Muscle of leg (tissue), 11 donors: ENCODE results near the gene GADD45GIP1. TPM values are rescaled to one million over a fixed set of nuclear protein-coding genes. Genes with fewer than 3 reads are reported as not detected.
A peak's percentile ranks its signal among the peaks of the same experiment; 100 is the strongest.

Experiments used
- DNase-seq: peaks from one replicate; pipeline ENCODE4 v3.0.0; 2013
- H3K27ac ChIP-seq: one replicate; pipeline ENCODE4 v1.5.1; 2013; ENCODE audit warnings: mild to moderate bottlenecking, low read length, control low read depth
- H3K27me3 ChIP-seq: one replicate; pipeline ENCODE4 v1.6.1; 2013; ENCODE audit warnings: low read length; ENCODE audit not compliant: control insufficient read depth, insufficient read depth
- H3K36me3 ChIP-seq: one replicate; pipeline ENCODE4 v1.6.1; 2013; ENCODE audit warnings: low read length; ENCODE audit not compliant: control insufficient read depth, insufficient read depth
- H3K4me1 ChIP-seq: one replicate; pipeline ENCODE4 v1.6.1; 2013; ENCODE audit warnings: low read length; ENCODE audit not compliant: control insufficient read depth, insufficient read depth
- H3K4me3 ChIP-seq: one replicate; pipeline ENCODE4 v1.5.1; 2013; ENCODE audit warnings: low read length, control low read depth
- H3K9me3 ChIP-seq: replicated peaks from 2 replicates; pipeline ENCODE4 v1.6.1; 2013; ENCODE audit warnings: low read depth, low read length; ENCODE audit not compliant: control insufficient read depth
- WGBS: methylation state at CpG from one replicate; pipeline ENCODE4 v1.1.5; 2013; ENCODE audit warnings: missing lambda C conversion rate; ENCODE audit not compliant: insufficient coverage; 5-methylcytosine and 5-hydroxymethylcytosine counted together
- polyA plus RNA-seq, 8 donors: library from polyadenylated mRNA; unstranded; fragments of 120-200 nt; gene quantifications; one replicate each; pipeline versions ENCODE4 v1.2.1 to v1.2.3, GENCODE V29; 2013; ENCODE audit warnings: inconsistent platforms in 1 of 8, low replicate concordance in 1 of 8; ENCODE audit not compliant: insufficient read length in 8 of 8, insufficient read depth in 1 of 8
- total RNA-seq: library from RNA; stranded (reverse); fragments of 120-200 nt; gene quantifications from one replicate; pipeline ENCODE4 v1.2.4, GENCODE V29; 2013

Gene GADD45GIP1
- total and polyA plus RNA-seq, 9 donors, result 24.4 to 63.6 (median 48.1) TPM

DNA sequence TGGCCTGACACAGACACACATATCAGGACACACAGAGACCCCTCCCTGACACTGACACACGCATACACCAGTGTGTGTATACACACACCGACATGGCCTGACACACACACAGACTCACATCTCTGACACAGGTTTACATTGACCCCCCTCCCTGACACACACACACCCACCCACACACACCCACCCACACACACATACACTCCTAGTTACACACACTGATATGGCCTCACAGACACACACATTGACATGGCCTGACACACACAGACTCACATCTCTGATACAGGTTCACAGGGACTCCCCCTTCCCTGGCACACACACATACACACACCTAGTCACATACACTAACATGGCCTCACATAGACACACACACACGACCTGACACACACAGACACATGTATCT is 33.8 kb upstream of the GADD45GIP1 start:
- no peak for DNase-seq
- Histone ChIP-seq H3K27ac (no peak overlapping the region), H3K4me3 (no peak overlapping the region), H3K36me3 (no peaks in the 10 kb centered on the region), H3K9me3 (no peaks in the 10 kb centered on the region), H3K27me3 (peaks cover 4% of the 10 kb centered on the region), H3K4me1 (peaks cover 7% of the 10 kb centered on the region)
- WGBS, result 56% methylated on average over 3 of the region's 3 CpGs

DNA sequence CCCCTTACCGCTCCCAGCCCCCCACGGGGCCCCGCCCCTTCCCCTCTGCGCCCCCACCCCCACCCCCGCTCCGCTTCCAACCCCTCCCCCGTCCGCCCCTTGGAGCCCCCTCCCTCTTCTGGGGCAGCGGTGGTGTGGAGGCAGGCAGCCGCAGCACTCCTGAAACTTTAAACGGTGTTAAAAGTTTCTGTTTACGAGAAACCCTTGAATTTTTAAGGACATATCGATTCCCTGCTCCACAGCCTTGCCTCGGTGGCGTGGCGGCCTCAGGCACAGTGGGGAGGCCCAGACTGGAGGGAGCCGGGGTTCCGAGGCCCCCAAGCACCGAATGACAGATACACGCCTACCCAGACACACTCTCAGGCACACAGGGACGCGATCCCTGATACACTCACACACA is 33.4 kb upstream of the GADD45GIP1 start:
- Histone ChIP-seq H3K4me1 (peaks cover 11% of the 10 kb centered on the region), H3K4me3 (no peak overlapping the region), H3K27ac (no peak overlapping the region), H3K36me3 (no peaks in the 10 kb centered on the region), H3K27me3 (peaks cover 4% of the 10 kb centered on the region), H3K9me3 (no peaks in the 10 kb centered on the region)
- no peak for DNase-seq
- 43% methylated on average over 10 of the region's 22 CpGs for WGBS

DNA sequence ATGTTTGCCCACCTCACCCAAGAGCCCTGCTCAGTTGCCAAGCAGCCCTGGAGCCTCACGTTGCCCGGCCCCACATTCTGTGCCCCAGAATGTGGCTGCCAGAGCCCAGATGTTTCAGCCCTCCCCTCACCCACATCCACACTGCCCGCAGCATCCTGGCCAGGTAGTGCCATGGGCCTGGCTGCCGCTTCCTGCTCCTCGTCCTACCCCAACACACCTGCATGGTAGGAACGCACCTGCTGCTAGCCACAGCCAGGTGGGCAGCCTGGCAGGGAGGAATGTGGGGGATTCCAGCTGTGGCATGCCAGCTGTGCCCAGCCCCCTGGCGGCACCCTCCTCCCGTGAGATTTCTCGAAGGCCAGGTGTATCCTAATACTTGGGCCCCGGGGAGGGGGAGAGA is 30.8 kb upstream of the GADD45GIP1 start:
- no peaks in the 10 kb centered on the region for H3K9me3 ChIP-seq
- H3K4me1 ChIP-seq, result peaks cover 30% of the 10 kb centered on the region
- 85% methylated on average over 2 of the region's 10 CpGs for WGBS
- no peak overlapping the region for H3K4me3 ChIP-seq
- peaks cover 4% of the 10 kb centered on the region for H3K27me3 ChIP-seq
- H3K27ac ChIP-seq, result no peak overlapping the region
- no peaks in the 10 kb centered on the region for H3K36me3 ChIP-seq
- DNase-seq, result no peak

DNA sequence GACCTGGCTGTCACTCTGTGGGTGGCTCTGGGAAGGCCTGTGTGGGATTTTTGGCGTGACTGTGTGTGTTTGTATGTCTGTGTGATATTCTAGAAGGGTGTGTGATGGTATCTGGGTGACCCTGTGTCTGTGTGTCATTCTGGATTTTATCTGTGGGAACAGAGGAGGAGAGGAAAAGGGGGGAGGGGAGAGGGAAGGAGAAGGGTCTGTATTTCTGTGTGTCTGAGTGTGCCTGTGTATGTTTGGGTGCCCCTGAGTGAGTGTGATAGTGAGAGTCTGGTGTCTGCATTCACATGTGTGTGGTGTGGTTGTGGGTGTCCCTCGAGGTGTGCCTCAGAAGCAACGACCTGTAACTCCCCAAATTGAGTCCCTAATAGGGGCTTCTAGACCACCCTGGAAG is 30.2 kb upstream of the GADD45GIP1 start:
- H3K27me3 ChIP-seq, result peaks cover 4% of the 10 kb centered on the region
- DNase-seq, result no peak
- no peaks in the 10 kb centered on the region for H3K36me3 ChIP-seq
- H3K4me3 ChIP-seq, result no peak overlapping the region
- no peaks in the 10 kb centered on the region for H3K9me3 ChIP-seq
- peaks cover 30% of the 10 kb centered on the region for H3K4me1 ChIP-seq
- no peak overlapping the region for H3K27ac ChIP-seq
- WGBS, result 50% methylated on average over 1 of the region's 3 CpGs

DNA sequence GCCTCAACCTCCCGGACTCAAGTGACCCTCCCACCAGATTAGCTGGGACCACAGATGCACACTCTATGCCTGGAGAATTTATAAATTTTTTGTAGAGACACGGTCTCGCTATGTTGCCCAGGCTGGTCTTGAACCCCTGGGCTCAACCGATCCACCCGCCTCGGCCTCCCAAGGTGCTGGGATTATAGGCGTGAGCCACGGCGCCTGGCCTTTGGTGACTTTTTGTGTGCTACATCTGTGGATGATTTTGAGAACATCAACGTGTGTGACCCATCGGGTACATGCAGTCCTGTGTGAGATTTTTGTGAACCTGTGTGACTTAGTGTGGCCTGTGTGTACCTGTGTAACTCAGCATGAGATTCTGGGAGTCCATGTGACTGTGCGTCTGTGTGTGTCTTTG is 29.7 kb upstream of the GADD45GIP1 start:
- Histone ChIP-seq H3K4me3 (no peak overlapping the region), H3K36me3 (no peaks in the 10 kb centered on the region), H3K9me3 (no peaks in the 10 kb centered on the region), H3K4me1 (peaks cover 30% of the 10 kb centered on the region), H3K27ac (no peak overlapping the region), H3K27me3 (peaks cover 4% of the 10 kb centered on the region)
- 87% methylated on average over 11 of the region's 12 CpGs for WGBS
- DNase-seq, result no peak

DNA sequence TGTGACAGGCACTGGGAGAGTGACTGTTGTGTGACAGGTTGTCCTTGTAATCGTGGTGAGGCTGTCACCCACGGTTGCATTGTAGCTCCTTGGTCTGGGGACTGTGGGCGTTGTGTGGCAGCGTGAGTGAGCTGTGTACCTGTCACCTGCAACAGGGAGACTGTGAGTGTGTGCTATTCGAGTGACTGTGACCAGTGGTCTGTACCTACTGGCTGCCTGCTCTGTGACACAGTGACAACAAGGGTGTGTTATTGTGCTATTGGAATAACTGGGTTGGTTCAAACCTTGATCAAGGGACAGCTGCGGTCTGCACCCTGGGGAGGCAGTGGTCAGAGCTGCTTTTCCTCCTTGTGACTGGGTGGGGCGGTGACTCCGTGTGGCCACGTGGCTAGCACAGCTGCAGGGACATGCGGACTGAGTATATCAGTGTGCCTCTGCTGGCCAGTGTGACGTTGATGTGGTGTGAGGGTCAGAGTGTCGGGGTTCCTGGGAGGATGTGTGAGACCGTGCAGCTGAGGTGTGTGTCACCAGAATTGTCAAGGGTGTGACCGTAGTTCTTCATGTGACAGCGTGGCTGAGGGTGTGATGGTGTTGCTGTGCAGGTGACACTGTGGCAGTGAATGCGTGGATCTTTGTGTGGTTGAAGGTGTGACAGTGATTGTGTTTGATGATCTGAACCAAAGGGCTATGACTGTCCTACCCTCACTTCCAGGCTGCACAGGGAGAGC is 28.2 kb upstream of the GADD45GIP1 start:
- H3K36me3 ChIP-seq, result no peaks in the 10 kb centered on the region
- H3K27me3 ChIP-seq, result peaks cover 4% of the 10 kb centered on the region
- no peak overlapping the region for H3K4me3 ChIP-seq
- DNase-seq, result peak; percentile 91
- H3K4me1 ChIP-seq, result peaks cover 30% of the 10 kb centered on the region
- H3K27ac ChIP-seq, result peak overlapping the region; percentile 85
- 35% methylated on average over 16 of the region's 16 CpGs for WGBS
- no peaks in the 10 kb centered on the region for H3K9me3 ChIP-seq

DNA sequence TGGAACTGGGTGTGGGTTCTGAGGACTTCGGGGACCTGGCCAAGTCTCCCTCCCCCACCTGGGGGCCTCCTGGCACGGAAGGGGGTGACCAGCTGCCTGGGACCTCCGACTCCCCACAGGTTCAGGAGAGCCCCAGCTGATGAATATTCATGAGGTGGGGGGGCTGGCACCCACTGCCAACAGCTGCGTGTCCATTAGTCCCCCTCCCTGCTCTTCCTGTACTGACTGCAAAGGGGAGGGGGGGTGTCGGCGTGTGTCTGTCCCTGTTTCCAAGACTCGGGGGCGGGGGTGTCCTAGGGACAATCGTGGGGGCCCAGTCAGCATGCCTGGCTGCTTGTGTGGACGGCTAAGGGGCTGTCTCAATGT is 27.6 kb upstream of the GADD45GIP1 start:
- Histone ChIP-seq H3K27me3 (peaks cover under 1% of the 10 kb centered on the region), H3K27ac (peak overlapping the region; percentile 85), H3K9me3 (no peaks in the 10 kb centered on the region), H3K4me3 (no peak overlapping the region), H3K36me3 (no peaks in the 10 kb centered on the region), H3K4me1 (peaks cover 30% of the 10 kb centered on the region)
- WGBS, result 33% methylated on average over 6 of the region's 10 CpGs
- no peak for DNase-seq

DNA sequence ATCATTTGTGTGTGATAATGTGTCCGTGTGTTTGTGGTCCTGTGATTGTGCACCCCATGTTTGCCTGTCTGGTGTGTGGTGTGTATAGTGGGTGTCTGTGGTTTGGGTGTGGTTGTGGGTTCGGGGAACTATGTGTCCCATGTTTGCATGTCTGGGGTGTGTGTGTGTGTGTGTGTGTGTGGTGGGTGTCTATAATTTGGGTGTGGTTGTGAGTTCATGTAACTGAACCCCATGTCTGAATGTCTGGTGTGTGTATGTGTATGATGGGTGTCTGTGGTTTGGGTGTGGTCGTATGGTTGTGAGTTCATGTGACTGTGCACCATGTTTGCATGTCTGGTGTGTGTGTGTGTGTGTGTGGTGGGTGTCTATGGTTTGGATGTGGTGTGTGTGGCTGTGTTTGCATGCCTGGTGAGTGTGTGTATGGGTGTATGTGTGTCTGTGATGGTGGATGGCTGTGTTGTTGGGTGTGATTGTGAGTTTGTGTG is 27.2 kb upstream of the GADD45GIP1 start:
- Histone ChIP-seq H3K27ac (peak overlapping the region; percentile 32), H3K9me3 (no peaks in the 10 kb centered on the region), H3K27me3 (no peaks in the 10 kb centered on the region), H3K36me3 (no peaks in the 10 kb centered on the region), H3K4me3 (no peak overlapping the region), H3K4me1 (peaks cover 30% of the 10 kb centered on the region)
- WGBS, result 93% methylated on average over 3 of the region's 3 CpGs
- DNase-seq, result no peak

DNA sequence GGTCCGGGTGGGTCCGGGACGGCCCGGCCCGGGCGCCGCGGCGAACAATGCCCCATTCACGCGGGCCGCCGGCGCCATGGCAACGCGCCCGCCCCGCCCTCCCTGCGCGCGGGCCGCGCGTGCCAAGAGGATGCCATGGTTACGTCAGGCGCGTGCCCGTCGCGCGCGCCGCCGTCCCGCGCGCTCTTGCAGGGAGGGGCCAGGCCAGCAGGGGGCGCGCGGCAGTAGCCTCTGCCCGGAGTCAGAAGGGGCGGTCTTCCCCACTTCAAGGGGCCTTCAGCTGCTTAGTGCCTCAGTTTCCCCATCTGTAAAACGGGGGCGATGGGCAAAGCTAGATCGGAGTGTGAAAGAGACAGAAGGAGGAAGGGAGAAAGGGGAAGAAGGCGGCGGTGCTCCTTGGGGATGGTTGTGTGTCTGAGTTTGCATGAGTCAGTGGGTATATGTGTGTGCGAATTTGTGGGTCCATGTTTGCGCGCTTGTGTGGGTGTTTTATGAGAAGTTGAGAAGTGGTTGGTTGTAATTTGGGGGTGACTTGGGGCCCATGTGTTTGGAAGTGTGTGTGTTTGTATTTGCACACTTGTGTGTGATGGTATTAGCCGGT is 26.6 kb upstream of the GADD45GIP1 start:
- Histone ChIP-seq H3K9me3 (no peaks in the 10 kb centered on the region), H3K36me3 (no peaks in the 10 kb centered on the region), H3K27me3 (no peaks in the 10 kb centered on the region), H3K4me3 (peak overlapping the region; percentile 36), H3K27ac (no peak overlapping the region), H3K4me1 (peaks cover 30% of the 10 kb centered on the region)
- peak; percentile 83 for DNase-seq
- 11% methylated on average over 49 of the region's 51 CpGs for WGBS

DNA sequence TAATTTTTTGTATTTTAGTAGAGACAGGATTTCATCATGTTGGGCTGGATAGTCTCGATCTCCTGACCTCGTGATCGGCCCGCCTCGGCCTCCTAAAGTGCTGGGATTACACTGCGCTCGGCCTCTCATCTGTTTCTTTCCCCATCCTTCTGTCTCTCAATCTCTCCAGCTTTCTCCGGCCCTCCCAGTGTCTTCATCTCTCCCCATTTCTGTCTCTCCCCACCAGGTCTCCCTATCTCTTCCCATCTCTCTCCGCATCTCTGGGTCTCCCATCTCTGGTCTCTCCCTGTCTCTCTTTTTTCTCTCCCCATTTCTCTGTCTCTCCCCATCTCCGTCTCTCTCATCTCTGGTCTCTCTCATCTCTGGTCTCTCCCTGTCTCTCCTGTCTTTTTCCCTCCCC is 26.1 kb upstream of the GADD45GIP1 start:
- 71% methylated on average over 10 of the region's 10 CpGs for WGBS
- no peaks in the 10 kb centered on the region for H3K27me3 ChIP-seq
- H3K4me3 ChIP-seq, result peak overlapping the region; percentile 36
- H3K36me3 ChIP-seq, result no peaks in the 10 kb centered on the region
- H3K27ac ChIP-seq, result no peak overlapping the region
- H3K4me1 ChIP-seq, result peaks cover 31% of the 10 kb centered on the region
- H3K9me3 ChIP-seq, result no peaks in the 10 kb centered on the region
- DNase-seq, result no peak
